ENCODE results near the gene FAM43B. TPM values are rescaled to one million over a fixed set of nuclear protein-coding genes. Genes with fewer than 3 reads are reported as not detected.
A peak's percentile ranks its signal among the peaks of the same experiment; 100 is the strongest.
"Not testable (repeated sequence)": the region's sequence is repeated elsewhere in the genome, so short reads cannot be mapped to it uniquely, and the experiment has no call there.

The FAM43B gene
- total RNA-seq, 4 donors from 2014 or later, result 0.15 to 0.62 TPM; not detected in 2

DNA sequence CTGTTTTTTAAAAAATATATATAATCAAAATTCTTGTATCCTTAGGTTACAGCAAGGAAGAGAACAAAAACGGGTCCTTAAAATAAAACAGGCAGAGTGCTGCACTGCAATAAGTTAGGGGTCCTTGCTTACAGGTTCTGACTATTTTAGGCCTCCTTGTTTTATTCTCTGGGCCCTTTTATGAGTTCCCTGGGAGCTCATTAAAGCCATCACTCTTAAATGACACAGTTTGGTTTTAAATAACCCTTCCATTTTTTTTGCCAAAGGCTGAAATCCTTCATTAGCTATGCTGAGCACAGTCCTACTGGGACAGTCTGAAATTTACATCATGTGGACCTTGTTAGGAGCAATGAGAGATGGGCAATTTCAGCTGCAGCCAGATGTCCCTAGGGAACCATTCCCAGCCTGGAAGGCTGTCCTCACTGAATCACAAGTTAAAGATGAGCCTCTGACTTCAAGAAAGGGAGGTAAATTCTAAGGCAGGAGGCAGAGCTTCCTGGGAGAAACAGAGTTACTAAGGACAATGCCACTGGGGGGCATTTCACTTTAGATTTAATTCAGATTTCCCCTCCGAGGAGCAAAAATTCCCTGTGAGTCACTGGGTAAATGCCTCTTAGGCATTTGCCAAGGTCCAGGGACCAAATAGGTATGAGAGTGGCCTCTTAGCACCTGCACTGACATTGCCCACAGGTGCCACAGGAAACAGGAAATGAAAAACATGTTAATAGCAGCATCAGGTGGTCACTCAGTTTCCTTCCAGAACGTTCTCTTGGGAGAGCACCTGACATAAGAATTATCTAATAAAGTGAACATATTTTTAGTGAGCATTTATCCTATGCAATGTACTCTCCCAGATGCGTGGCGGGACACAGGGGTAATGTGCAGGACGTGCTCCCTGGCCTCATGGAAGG is 40.6 kb upstream of the FAM43B start:
- TF ChIP-seq, protein P1, sequence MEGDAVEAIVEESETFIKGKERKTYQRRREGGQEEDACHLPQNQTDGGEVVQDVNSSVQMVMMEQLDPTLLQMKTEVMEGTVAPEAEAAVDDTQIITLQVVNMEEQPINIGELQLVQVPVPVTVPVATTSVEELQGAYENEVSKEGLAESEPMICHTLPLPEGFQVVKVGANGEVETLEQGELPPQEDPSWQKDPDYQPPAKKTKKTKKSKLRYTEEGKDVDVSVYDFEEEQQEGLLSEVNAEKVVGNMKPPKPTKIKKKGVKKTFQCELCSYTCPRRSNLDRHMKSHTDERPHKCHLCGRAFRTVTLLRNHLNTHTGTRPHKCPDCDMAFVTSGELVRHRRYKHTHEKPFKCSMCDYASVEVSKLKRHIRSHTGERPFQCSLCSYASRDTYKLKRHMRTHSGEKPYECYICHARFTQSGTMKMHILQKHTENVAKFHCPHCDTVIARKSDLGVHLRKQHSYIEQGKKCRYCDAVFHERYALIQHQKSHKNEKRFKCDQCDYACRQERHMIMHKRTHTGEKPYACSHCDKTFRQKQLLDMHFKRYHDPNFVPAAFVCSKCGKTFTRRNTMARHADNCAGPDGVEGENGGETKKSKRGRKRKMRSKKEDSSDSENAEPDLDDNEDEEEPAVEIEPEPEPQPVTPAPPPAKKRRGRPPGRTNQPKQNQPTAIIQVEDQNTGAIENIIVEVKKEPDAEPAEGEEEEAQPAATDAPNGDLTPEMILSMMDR (IDR thresholded peaks at IDR 0.05), result no peak
- no peak for TF ChIP-seq POLR2A (IDR thresholded peaks at IDR 0.05)
- H3K4me3 ChIP-seq (ENCODE audit: low read depth, poor library complexity, severe bottlenecking), result no peak overlapping the region
- intact Hi-C loops (cut with DNase I; ENCODE audit: low total_unique reads), result no loop called here
- 53 to 55% methylated on average over 6 of the region's 6 CpGs for WGBS, 2 donors
- DNase-seq (ENCODE audit: low spot score in 2 of 2), result no peak

DNA sequence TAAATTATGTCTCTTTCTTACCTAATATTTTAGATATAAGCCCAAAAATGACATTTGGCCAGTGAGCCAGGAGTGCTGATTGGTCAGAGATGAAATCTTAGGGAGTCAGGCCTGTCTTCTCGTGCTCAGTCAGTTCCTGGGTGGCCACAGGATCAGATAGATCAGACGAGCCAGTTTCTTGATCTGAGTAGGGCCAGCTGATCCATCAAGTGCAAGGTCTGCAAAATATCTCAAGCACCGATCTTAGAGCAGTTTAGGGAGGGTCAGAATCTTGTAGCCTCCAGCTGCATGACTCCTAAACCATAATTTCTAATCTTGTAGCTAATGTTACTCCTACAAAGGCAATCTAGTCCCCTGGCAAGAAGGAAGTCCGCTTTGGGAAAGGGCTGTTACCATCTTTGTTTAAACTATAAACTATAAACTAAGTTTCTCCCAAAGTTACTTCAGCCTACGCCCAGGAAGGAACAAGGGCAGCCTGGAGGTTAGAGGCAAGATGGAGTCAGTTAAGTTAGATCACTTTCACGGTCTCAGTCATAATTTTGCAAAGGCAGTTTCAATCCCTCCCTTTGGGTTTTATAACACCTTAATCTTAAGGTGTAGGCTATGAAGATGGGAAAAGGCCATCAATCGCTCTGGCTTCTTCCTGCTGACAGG is 32.6 kb upstream of the FAM43B start:
- DNase-seq (ENCODE audit: low spot score in 2 of 2); H3K4me3 ChIP-seq (ENCODE audit: low read depth, poor library complexity, severe bottlenecking): not testable (repeated sequence)
- intact Hi-C loops (cut with DNase I; ENCODE audit: low total_unique reads), result loop anchor here (5.0 to 10.0 kb wide), 2 partner anchors 113 to 675 kb away; partner anchors contain the start of gene PINK1
- 55% methylated on average over 7 of the region's 7 CpGs for WGBS, 2 donors

DNA sequence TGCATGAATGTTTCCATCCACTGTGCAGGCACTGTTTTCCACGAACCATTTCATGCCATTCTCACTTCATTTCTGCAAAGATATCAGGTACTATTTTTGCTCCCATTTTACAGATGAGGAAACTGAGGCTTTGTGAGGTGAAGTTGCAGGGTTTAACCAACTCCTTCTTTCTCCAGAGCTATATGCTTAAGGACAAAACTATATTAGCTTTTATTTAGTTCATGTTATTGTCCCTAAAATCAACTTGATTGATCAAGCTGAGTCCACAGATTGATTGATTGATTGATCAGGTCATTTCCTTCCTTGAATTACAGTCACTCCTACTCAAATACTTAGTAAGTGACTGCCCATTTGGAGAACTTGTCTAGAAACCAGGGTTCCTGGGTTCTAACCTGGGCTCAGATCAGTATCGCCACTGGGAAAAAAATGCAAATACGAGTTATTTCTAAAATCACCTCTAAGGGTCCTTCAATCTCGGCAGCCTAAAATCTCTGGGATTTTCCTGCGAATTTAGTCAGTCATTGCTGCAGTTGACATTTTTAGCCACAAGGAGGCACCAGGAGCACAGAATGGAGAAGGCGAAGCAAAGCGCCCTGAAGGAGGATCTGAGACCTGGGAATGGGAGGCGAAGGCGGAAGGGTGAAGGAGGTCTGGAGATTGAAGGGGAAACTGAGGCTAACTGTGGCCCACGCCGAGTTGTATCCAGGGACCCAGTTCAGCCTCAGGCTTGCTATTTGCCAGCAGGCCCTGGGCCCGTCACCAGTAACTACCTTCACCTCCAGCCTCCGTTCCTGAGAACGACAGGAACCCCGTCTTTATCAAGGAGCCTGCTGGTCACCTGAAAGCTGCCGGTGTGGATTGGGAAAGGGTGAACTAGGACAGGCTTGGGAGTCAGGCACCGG is 30.2 kb upstream of the FAM43B start:
- DNase-seq (ENCODE audit: low spot score in 2 of 2), result peak; percentile 80 to 93
- intact Hi-C loops (cut with DNase I; ENCODE audit: low total_unique reads), result loop anchor here (5.0 to 10.0 kb wide), 2 partner anchors 110 to 673 kb away; partner anchors contain the start of gene PINK1
- TF ChIP-seq, protein P1 (IDR thresholded peaks at IDR 0.05), result peak in 2 of 3 donors; percentile 26 to 71
- TF ChIP-seq POLR2A (IDR thresholded peaks at IDR 0.05), result no peak
- H3K4me3 ChIP-seq (ENCODE audit: low read depth, poor library complexity, severe bottlenecking), result no peak overlapping the region
- 17 to 22% methylated on average over 17 of the region's 17 CpGs for WGBS, 2 donors

DNA sequence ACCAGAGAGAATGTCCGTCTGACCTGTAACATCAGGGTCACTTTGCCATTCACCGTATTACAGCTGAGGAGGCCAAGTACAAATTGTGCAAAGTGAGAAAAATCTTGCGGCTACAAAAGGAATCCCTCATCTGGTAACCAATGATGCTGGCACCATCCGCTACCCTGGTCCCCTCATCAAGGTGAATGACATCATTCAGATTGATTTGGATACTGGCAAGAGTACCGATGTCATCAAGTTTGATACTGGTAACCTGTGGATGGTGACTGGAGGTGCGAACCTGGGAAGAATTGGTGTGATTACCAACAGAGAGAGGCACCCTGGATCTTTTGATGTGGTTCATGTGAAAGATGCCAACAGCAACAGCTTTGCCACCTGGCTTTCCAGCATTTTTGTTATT is 26.1 kb upstream of the FAM43B start:
- 81 to 88% methylated on average over 6 of the region's 6 CpGs for WGBS, 2 donors
- no peak overlapping the region for H3K4me3 ChIP-seq (ENCODE audit: low read depth, poor library complexity, severe bottlenecking)
- DNase-seq (ENCODE audit: low spot score in 2 of 2), result no peak
- intact Hi-C loops (cut with DNase I; ENCODE audit: low total_unique reads), result loop anchor here (10.0 kb wide), 1 partner anchor 669 kb away; no protein-coding TSS in a partner anchor
- TF ChIP-seq, protein P1 (IDR thresholded peaks at IDR 0.05), result no peak
- no peak for TF ChIP-seq POLR2A (IDR thresholded peaks at IDR 0.05)

DNA sequence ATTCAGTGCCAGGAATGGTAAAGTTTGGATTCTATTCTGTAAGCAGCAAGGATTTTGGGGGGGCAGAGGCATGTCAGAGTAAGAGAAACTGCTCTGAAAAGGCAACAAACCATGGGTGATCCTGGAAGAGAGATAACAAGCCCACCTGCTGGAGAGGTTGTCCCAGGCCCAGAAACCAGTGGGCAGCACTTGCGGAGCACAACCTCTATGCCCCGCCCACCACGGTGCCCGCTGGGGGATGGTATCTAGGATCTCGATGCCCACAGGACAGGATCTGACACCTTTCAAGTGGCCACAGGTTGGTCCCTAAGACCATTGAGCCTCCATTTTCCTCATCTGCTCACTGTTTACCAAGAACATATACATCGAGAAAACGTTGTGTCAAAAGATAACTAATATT is 24.2 kb upstream of the FAM43B start:
- no peak for DNase-seq (ENCODE audit: low spot score in 2 of 2)
- no peak overlapping the region for H3K4me3 ChIP-seq (ENCODE audit: low read depth, poor library complexity, severe bottlenecking)
- intact Hi-C loops (cut with DNase I; ENCODE audit: low total_unique reads), result loop anchor here (10.0 kb wide), 1 partner anchor 667 kb away; no protein-coding TSS in a partner anchor
- 55 to 72% methylated on average over 7 of the region's 7 CpGs for WGBS, 2 donors
- TF ChIP-seq, protein P1 (IDR thresholded peaks at IDR 0.05), result no peak
- TF ChIP-seq POLR2A (IDR thresholded peaks at IDR 0.05), result no peak
